Esophagus squamous epithelium (tissue), 4 donors: ENCODE data around the gene ULBP1.
"Not testable (repeated sequence)": the region's sequence is repeated elsewhere in the genome, so short reads cannot be mapped to it uniquely, and the experiment has no call there.

Experiments
- CTCF ChIP-seq, 6 experiments: fragments of 450-650 bp in 4 of 6; fragments of 200-600 bp in 2 of 6; sonication (generic) in 2 of 6; IDR thresholded peaks; one replicate each; pipeline ENCODE4 v1.5.1; 2016 to 2019; ENCODE audit warnings: antibody characterized with exemption in 6 of 6, mild to moderate bottlenecking in 4 of 6, moderate library complexity in 4 of 6
- POLR2A ChIP-seq, 4 donors: fragments of 450-650 bp; IDR thresholded peaks; one replicate each; pipeline ENCODE4 v1.6.1; 2017; ENCODE audit warnings: antibody characterized with exemption in 4 of 4, mild to moderate bottlenecking in 4 of 4, moderate library complexity in 3 of 4

GRCh38 chr6:149966319-149966718 lies 2.6 kb downstream of the ULBP1 start:
- TF ChIP-seq CTCF, POLR2A (IDR thresholded peaks at IDR 0.05): not testable (repeated sequence)
